GM19455 (cell line): Measurements from ENCODE around the gene ZNF567.
"Not testable (repeated sequence)": the region's sequence is repeated elsewhere in the genome, so short reads cannot be mapped to it uniquely, and the experiment has no call there.

Experiments
- ATAC-seq: cut with Tn5 transposase; IDR thresholded peaks from one replicate; pipeline ENCODE4 v1.9.1; 2021; ENCODE audit not compliant: unreplicated experiment

ZNF567 gene

GRCh38 chr19:36687214-36688056, at the start of gene ZNF567:
Gene ZNF567, plus strand, starts transcription at chr19:36687612. Its CDS starts 7,256 bp downstream, at chr19:36694868.
- ATAC-seq = peak; percentile 85

- ATAC-seq = no peak
Observed at GRCh38 chr19:36638862-36639510, 48.4 kb upstream of the ZNF567 start.

GRCh38 chr19:36646746-36647145, 40.7 kb upstream of the ZNF567 start:
- ATAC-seq = no peak

GRCh38 chr19:36652958-36653357, 34.5 kb upstream of the ZNF567 start:
- ATAC-seq = no peak

- ATAC-seq = no peak
Observed at GRCh38 chr19:36665832-36666231, 21.6 kb upstream of the ZNF567 start.

GRCh38 chr19:36668646-36669045, 18.8 kb upstream of the ZNF567 start:
- ATAC-seq = no peak

GRCh38 chr19:36672368-36672767, 15.0 kb upstream of the ZNF567 start:
- no peak for ATAC-seq

- no peak for ATAC-seq
Observed at GRCh38 chr19:36674201-36674600, 13.2 kb upstream of the ZNF567 start.

- ATAC-seq = no peak
Observed at GRCh38 chr19:36679455-36679854, 8.0 kb upstream of the ZNF567 start.

GRCh38 chr19:36685835-36686234, 1.6 kb upstream of the ZNF567 start:
- no peak for ATAC-seq

GRCh38 chr19:36686365-36687213, 823 bp upstream of the ZNF567 start:
- no peak for ATAC-seq

- ATAC-seq = no peak
Observed at GRCh38 chr19:36688058-36688457, 646 bp downstream of the ZNF567 start.

GRCh38 chr19:36707134-36707533, 19.7 kb downstream of the ZNF567 start:
- ATAC-seq = no peak

- no peak for ATAC-seq
Observed at GRCh38 chr19:36709423-36709822, 22.0 kb downstream of the ZNF567 start.

- ATAC-seq = no peak
Observed at GRCh38 chr19:36719687-36720556, 32.5 kb downstream of the ZNF567 start.

- ATAC-seq = not testable (repeated sequence)
Observed at GRCh38 chr19:36736166-36736565, 48.8 kb downstream of the ZNF567 start.

GRCh38 chr19:36745870-36746269, 58.5 kb downstream of the ZNF567 start:
- ATAC-seq = no peak

GRCh38 chr19:36747750-36748149, 60.3 kb downstream of the ZNF567 start:
- ATAC-seq = no peak

- no peak for ATAC-seq
Observed at GRCh38 chr19:36748431-36749275, 61.2 kb downstream of the ZNF567 start.

- not testable (repeated sequence) for ATAC-seq
Observed at GRCh38 chr19:36749613-36750012, 62.2 kb downstream of the ZNF567 start.
